ENCODE measurements around the gene PHOSPHO2. TPM values are rescaled to one million over a fixed set of nuclear protein-coding genes. Genes with fewer than 3 reads are reported as not detected.

Gene PHOSPHO2
- total and polyA plus RNA-seq, 10 of the 15 experiments (the other 5 are each of a cell fraction or from before 2014, with no cell fraction given) = 2.7 to 7.6 (median 4.2) TPM

DNA sequence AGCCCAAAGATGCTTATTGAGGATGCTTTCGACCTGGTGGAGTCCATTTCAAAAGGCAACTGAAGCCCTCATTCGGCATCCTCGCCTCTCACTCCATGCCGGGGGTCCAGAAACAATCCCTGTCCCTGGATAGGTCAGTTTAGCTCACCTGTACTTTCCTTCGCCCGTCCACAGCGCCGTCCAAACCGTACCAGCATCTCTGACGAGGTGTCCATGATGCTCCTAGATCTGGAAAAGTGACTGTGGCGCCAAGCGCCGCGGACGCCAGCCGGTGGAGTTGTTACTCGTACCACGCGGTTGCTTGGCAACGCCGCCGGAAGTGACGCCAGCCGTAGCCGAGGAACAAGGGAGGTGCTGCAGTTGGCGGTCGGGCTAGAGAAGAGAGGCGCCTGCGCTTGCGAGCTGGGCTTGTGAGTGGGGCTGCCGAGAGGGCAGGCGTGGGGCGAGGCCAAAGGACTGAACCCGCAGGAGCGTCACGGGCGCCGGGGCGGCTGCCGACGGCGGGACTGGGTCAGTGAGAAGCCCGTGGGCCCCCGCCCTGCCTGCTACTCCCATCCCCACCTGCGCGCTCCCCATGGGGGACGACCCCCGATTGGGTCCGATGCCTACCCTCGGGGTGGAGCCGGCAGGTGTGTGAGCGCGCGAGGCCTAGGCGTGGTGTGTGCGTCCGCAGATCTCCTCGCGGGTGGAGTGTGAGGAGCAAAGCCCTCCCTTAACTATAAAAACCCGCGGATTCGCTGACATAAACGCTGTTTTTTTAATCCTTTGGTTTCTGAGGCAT lies at the start of gene PHOSPHO2, which contains the start of gene CFAP210 (continued):
- TF ChIP-seq, protein P1, sequence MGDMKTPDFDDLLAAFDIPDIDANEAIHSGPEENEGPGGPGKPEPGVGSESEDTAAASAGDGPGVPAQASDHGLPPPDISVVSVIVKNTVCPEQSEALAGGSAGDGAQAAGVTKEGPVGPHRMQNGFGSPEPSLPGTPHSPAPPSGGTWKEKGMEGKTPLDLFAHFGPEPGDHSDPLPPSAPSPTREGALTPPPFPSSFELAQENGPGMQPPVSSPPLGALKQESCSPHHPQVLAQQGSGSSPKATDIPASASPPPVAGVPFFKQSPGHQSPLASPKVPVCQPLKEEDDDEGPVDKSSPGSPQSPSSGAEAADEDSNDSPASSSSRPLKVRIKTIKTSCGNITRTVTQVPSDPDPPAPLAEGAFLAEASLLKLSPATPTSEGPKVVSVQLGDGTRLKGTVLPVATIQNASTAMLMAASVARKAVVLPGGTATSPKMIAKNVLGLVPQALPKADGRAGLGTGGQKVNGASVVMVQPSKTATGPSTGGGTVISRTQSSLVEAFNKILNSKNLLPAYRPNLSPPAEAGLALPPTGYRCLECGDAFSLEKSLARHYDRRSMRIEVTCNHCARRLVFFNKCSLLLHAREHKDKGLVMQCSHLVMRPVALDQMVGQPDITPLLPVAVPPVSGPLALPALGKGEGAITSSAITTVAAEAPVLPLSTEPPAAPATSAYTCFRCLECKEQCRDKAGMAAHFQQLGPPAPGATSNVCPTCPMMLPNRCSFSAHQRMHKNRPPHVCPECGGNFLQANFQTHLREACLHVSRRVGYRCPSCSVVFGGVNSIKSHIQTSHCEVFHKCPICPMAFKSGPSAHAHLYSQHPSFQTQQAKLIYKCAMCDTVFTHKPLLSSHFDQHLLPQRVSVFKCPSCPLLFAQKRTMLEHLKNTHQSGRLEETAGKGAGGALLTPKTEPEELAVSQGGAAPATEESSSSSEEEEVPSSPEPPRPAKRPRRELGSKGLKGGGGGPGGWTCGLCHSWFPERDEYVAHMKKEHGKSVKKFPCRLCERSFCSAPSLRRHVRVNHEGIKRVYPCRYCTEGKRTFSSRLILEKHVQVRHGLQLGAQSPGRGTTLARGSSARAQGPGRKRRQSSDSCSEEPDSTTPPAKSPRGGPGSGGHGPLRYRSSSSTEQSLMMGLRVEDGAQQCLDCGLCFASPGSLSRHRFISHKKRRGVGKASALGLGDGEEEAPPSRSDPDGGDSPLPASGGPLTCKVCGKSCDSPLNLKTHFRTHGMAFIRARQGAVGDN (IDR thresholded peaks at IDR 0.05) = peak; percentile 79
- no peak for TF ChIP-seq BCL11A (IDR thresholded peaks at IDR 0.05; ENCODE audit: low read depth, low read length)
- TF ChIP-seq NFXL1 (IDR thresholded peaks at IDR 0.05; ENCODE audit: borderline replicate concordance) = no peak
- peak; percentile 92 for TF ChIP-seq CREB1 (IDR thresholded peaks at IDR 0.05; ENCODE audit: low read depth)
- TF ChIP-seq, protein P2, sequence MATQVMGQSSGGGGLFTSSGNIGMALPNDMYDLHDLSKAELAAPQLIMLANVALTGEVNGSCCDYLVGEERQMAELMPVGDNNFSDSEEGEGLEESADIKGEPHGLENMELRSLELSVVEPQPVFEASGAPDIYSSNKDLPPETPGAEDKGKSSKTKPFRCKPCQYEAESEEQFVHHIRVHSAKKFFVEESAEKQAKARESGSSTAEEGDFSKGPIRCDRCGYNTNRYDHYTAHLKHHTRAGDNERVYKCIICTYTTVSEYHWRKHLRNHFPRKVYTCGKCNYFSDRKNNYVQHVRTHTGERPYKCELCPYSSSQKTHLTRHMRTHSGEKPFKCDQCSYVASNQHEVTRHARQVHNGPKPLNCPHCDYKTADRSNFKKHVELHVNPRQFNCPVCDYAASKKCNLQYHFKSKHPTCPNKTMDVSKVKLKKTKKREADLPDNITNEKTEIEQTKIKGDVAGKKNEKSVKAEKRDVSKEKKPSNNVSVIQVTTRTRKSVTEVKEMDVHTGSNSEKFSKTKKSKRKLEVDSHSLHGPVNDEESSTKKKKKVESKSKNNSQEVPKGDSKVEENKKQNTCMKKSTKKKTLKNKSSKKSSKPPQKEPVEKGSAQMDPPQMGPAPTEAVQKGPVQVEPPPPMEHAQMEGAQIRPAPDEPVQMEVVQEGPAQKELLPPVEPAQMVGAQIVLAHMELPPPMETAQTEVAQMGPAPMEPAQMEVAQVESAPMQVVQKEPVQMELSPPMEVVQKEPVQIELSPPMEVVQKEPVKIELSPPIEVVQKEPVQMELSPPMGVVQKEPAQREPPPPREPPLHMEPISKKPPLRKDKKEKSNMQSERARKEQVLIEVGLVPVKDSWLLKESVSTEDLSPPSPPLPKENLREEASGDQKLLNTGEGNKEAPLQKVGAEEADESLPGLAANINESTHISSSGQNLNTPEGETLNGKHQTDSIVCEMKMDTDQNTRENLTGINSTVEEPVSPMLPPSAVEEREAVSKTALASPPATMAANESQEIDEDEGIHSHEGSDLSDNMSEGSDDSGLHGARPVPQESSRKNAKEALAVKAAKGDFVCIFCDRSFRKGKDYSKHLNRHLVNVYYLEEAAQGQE (IDR thresholded peaks at IDR 0.05; ENCODE audit: low read depth, low read length) = no peak
- no peak for TF ChIP-seq ETV6 (conservative IDR thresholded peaks at IDR 0.05 in 1 of 2, IDR thresholded peaks at IDR 0.05 in 1 of 2; ENCODE audit: borderline replicate concordance in 1 of 2, low read depth in 1 of 2)
- TF ChIP-seq MEF2B (IDR thresholded peaks at IDR 0.05; ENCODE audit: partially characterized antibody, poor library complexity, severe bottlenecking) = peak; percentile 57
- TF ChIP-seq ZNF217 (IDR thresholded peaks at IDR 0.05) = no peak
- TF ChIP-seq NR2C2 (IDR thresholded peaks at IDR 0.05; ENCODE audit: borderline replicate concordance, control insufficient read depth, insufficient read length, low read depth) = no peak
- TF ChIP-seq POLR2AphosphoS2 (IDR thresholded peaks at IDR 0.05; ENCODE audit: low read depth, low read length) = 0 out of 2 replicates have a peak, but pooled peaks have one; percentile 66
- TF ChIP-seq RBBP5 (conservative IDR thresholded peaks at IDR 0.05) = no peak
- no peak for TF ChIP-seq EED (IDR thresholded peaks at IDR 0.05; ENCODE audit: low read depth)
- TF ChIP-seq ZBED1 (IDR thresholded peaks at IDR 0.05; ENCODE audit: borderline replicate concordance) = no peak
- TF ChIP-seq CEBPB (IDR thresholded peaks at IDR 0.05; ENCODE audit: borderline replicate concordance in 1 of 2, low read depth in 2 of 2, low read length in 2 of 2) = no peak
- TF ChIP-seq, protein P3, sequence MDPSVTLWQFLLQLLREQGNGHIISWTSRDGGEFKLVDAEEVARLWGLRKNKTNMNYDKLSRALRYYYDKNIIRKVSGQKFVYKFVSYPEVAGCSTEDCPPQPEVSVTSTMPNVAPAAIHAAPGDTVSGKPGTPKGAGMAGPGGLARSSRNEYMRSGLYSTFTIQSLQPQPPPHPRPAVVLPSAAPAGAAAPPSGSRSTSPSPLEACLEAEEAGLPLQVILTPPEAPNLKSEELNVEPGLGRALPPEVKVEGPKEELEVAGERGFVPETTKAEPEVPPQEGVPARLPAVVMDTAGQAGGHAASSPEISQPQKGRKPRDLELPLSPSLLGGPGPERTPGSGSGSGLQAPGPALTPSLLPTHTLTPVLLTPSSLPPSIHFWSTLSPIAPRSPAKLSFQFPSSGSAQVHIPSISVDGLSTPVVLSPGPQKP (IDR thresholded peaks at IDR 0.05; ENCODE audit: low read depth, low read length) = peak; percentile 89
- 0 out of 2 replicates have a peak, but pooled peaks have one; percentile 20 for TF ChIP-seq ZNF207 (IDR thresholded peaks at IDR 0.05; ENCODE audit: borderline replicate concordance)
- TF ChIP-seq, protein P4, sequence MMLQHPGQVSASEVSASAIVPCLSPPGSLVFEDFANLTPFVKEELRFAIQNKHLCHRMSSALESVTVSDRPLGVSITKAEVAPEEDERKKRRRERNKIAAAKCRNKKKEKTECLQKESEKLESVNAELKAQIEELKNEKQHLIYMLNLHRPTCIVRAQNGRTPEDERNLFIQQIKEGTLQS (IDR thresholded peaks at IDR 0.05; ENCODE audit: borderline replicate concordance, extremely low read depth, low read depth, low read length) = no peak
- TF ChIP-seq CHD4 (IDR thresholded peaks at IDR 0.05) = no peak
- TF ChIP-seq DPF2 (IDR thresholded peaks at IDR 0.05) = peak; percentile 76
- peak; percentile 53; the same call in 1 of the 2 replicates for TF ChIP-seq PML (IDR thresholded peaks at IDR 0.05; ENCODE audit: low read length)
